ENCODE results near the gene RIPPLY1.

Gene RIPPLY1

GRCh38 chrX:106903291-106903824, at the start of gene RIPPLY1:
Gene RIPPLY1 (minus strand): TSS chrX:106903341. CDS start chrX:106903287, 54 bp downstream.
- FAIRE-seq (no peak), DNase-seq (ENCODE audit: insufficient read length, low spot score) (no peak)

- no peak for DNase-seq (ENCODE audit: insufficient read length, low spot score)
- FAIRE-seq = no peak
Measured at GRCh38 chrX:106952538-106952937, 49.4 kb upstream of the RIPPLY1 start.

- FAIRE-seq (no peak), DNase-seq (ENCODE audit: insufficient read length, low spot score) (no peak)
Measured at GRCh38 chrX:106952089-106952488, 48.9 kb upstream of the RIPPLY1 start.

- no peak for DNase-seq (ENCODE audit: insufficient read length, low spot score)
- no peak for FAIRE-seq
Measured at GRCh38 chrX:106951230-106951629, 48.1 kb upstream of the RIPPLY1 start.

GRCh38 chrX:106950381-106950780, 47.2 kb upstream of the RIPPLY1 start:
- FAIRE-seq (no peak), DNase-seq (ENCODE audit: insufficient read length, low spot score) (no peak)

GRCh38 chrX:106949366-106949765, 46.2 kb upstream of the RIPPLY1 start:
- FAIRE-seq (no peak), DNase-seq (ENCODE audit: insufficient read length, low spot score) (no peak)

- no peak for FAIRE-seq
Measured at GRCh38 chrX:106948641-106949040, 45.5 kb upstream of the RIPPLY1 start.

GRCh38 chrX:106946464-106946863, 43.3 kb upstream of the RIPPLY1 start:
- FAIRE-seq = no peak
- no peak for DNase-seq (ENCODE audit: insufficient read length, low spot score)

More at GRCh38 chrX:106948641-106949040, 45.5 kb upstream of the RIPPLY1 start:
- no peak for DNase-seq (ENCODE audit: insufficient read length, low spot score)

GRCh38 chrX:106940068-106940467, 36.9 kb upstream of the RIPPLY1 start:
- no peak for DNase-seq (ENCODE audit: insufficient read length, low spot score)
- no peak for FAIRE-seq

GRCh38 chrX:106939566-106939965, 36.4 kb upstream of the RIPPLY1 start:
- no peak for FAIRE-seq

GRCh38 chrX:106936246-106936645, 33.1 kb upstream of the RIPPLY1 start:
- FAIRE-seq (no peak), DNase-seq (ENCODE audit: insufficient read length, low spot score) (no peak)

More at GRCh38 chrX:106939566-106939965, 36.4 kb upstream of the RIPPLY1 start:
- DNase-seq (ENCODE audit: insufficient read length, low spot score) = no peak

- no peak for FAIRE-seq
Measured at GRCh38 chrX:106935175-106935574, 32.0 kb upstream of the RIPPLY1 start.

GRCh38 chrX:106933538-106933961, 30.4 kb upstream of the RIPPLY1 start:
- FAIRE-seq = no peak
- DNase-seq (ENCODE audit: insufficient read length, low spot score) = no peak

More at GRCh38 chrX:106935175-106935574, 32.0 kb upstream of the RIPPLY1 start:
- DNase-seq (ENCODE audit: insufficient read length, low spot score) = no peak

- DNase-seq (ENCODE audit: insufficient read length, low spot score) (no peak), FAIRE-seq (no peak)
Measured at GRCh38 chrX:106932960-106933537, 29.9 kb upstream of the RIPPLY1 start.

GRCh38 chrX:106932492-106932923, 29.4 kb upstream of the RIPPLY1 start:
- no peak for DNase-seq (ENCODE audit: insufficient read length, low spot score)

GRCh38 chrX:106931831-106932491, 28.8 kb upstream of the RIPPLY1 start:
- no peak for FAIRE-seq
- DNase-seq (ENCODE audit: insufficient read length, low spot score) = no peak

More at GRCh38 chrX:106932492-106932923, 29.4 kb upstream of the RIPPLY1 start:
- FAIRE-seq = no peak

- FAIRE-seq (no peak), DNase-seq (ENCODE audit: insufficient read length, low spot score) (no peak)
Measured at GRCh38 chrX:106928227-106928626, 25.1 kb upstream of the RIPPLY1 start.

GRCh38 chrX:106927700-106928099, 24.6 kb upstream of the RIPPLY1 start:
- DNase-seq (ENCODE audit: insufficient read length, low spot score) = no peak
- no peak for FAIRE-seq

- FAIRE-seq (no peak), DNase-seq (ENCODE audit: insufficient read length, low spot score) (no peak)
Measured at GRCh38 chrX:106927023-106927422, 23.9 kb upstream of the RIPPLY1 start.

- FAIRE-seq (no peak), DNase-seq (ENCODE audit: insufficient read length, low spot score) (no peak)
Measured at GRCh38 chrX:106921637-106922036, 18.5 kb upstream of the RIPPLY1 start.

GRCh38 chrX:106919932-106920452, 16.9 kb upstream of the RIPPLY1 start, which contains the start of gene CLDN2:
Gene CLDN2 (plus strand): TSS chrX:106920402. CDS start chrX:106928229, 7,827 bp downstream.
- DNase-seq (ENCODE audit: insufficient read length, low spot score) (no peak), FAIRE-seq (no peak)

Data from HTR-8/SVneo (cell line).